ENCODE measurements around the gene C10orf88.

The C10orf88 gene

DNA sequence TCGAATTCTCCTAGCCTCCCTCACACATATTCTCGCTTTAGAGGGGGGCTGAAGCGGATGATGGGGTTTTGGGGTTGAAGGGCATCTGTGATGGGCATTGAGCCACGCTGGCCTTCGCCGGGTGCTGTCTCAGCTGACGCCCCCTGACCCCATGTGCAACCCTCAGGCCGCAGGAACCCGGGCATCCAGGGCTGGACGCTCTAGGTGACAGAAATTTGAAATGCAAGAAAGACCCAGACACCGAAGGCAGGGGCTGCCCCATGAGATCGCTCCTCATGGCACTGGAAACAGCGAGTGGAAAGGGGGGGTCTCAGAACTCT, 664 bp upstream of the C10orf88 start:
- no peaks in the 10 kb centered on the region for H3K36me3 ChIP-seq (replicated peaks; ENCODE audit: low read depth, low read length)
- H3K9me3 ChIP-seq (ENCODE audit: insufficient read depth, low read length) = no peaks in the 10 kb centered on the region
- H3K4me1 ChIP-seq (ENCODE audit: low read length) = peaks cover 5% of the 10 kb centered on the region
- peaks cover 4% of the 10 kb centered on the region for H3K79me2 ChIP-seq (ENCODE audit: low read length)
- peak overlapping the region; percentile 90 for H3K4me3 ChIP-seq (ENCODE audit: low read length)
- peak overlapping the region; percentile 60 for H2AFZ ChIP-seq (ENCODE audit: low read depth, low read length)
- H3K9ac ChIP-seq (ENCODE audit: low read length) = no peak overlapping the region
- H3K4me2 ChIP-seq (ENCODE audit: low read length) = peak overlapping the region; percentile 60
- TF ChIP-seq, protein P1, sequence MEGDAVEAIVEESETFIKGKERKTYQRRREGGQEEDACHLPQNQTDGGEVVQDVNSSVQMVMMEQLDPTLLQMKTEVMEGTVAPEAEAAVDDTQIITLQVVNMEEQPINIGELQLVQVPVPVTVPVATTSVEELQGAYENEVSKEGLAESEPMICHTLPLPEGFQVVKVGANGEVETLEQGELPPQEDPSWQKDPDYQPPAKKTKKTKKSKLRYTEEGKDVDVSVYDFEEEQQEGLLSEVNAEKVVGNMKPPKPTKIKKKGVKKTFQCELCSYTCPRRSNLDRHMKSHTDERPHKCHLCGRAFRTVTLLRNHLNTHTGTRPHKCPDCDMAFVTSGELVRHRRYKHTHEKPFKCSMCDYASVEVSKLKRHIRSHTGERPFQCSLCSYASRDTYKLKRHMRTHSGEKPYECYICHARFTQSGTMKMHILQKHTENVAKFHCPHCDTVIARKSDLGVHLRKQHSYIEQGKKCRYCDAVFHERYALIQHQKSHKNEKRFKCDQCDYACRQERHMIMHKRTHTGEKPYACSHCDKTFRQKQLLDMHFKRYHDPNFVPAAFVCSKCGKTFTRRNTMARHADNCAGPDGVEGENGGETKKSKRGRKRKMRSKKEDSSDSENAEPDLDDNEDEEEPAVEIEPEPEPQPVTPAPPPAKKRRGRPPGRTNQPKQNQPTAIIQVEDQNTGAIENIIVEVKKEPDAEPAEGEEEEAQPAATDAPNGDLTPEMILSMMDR (IDR thresholded peaks at IDR 0.05; ENCODE audit: low read depth, low read length) = no peak
- TF ChIP-seq EZH2phosphoT487 (IDR thresholded peaks at IDR 0.05; ENCODE audit: low read depth) = no peak
- no peaks in the 10 kb centered on the region for H4K20me1 ChIP-seq (ENCODE audit: insufficient read depth, low read length)
- H3K27ac ChIP-seq (ENCODE audit: low read length) = no peak overlapping the region
- no peaks in the 10 kb centered on the region for H3K27me3 ChIP-seq (ENCODE audit: low read depth, low read length)

DNA sequence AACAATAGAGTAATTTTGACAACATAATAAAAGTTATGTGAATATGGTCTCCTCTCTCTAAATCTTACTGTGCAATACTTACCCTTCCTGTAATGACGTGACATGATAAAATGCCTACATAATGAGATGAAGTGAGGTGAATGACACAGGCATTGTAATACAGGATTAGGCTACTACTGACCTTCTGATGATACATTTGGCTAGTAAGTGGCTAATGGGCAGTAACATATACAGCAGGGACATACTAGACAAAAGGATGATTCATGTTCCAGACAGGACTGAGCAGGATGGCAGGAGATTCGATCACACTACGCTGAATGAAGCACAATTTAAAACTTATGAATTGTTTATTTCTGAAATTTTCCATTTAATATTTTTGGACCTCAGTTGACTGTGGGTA, 4.7 kb downstream of the C10orf88 start:
- peaks cover under 1% of the 10 kb centered on the region; the same call in 1 of the 2 replicates for H3K4me1 ChIP-seq (ENCODE audit: low read length)
- no peaks in the 10 kb centered on the region for H3K27me3 ChIP-seq (ENCODE audit: low read depth, low read length)
- H3K4me3 ChIP-seq (ENCODE audit: low read length) = no peak overlapping the region
- H3K36me3 ChIP-seq (replicated peaks; ENCODE audit: low read depth, low read length) = peaks cover 3% of the 10 kb centered on the region
- no peak for TF ChIP-seq EZH2phosphoT487 (IDR thresholded peaks at IDR 0.05; ENCODE audit: low read depth)
- TF ChIP-seq, protein P1 (IDR thresholded peaks at IDR 0.05; ENCODE audit: low read depth, low read length) = no peak
- H3K27ac ChIP-seq (ENCODE audit: low read length) = no peak overlapping the region
- no peak overlapping the region for H3K9ac ChIP-seq (ENCODE audit: low read length)
- H3K79me2 ChIP-seq (ENCODE audit: low read length) = peaks cover 4% of the 10 kb centered on the region
- H3K9me3 ChIP-seq (ENCODE audit: insufficient read depth, low read length) = no peaks in the 10 kb centered on the region
- no peak overlapping the region for H3K4me2 ChIP-seq (ENCODE audit: low read length)
- H2AFZ ChIP-seq (ENCODE audit: low read depth, low read length) = no peak overlapping the region
- no peaks in the 10 kb centered on the region for H4K20me1 ChIP-seq (ENCODE audit: insufficient read depth, low read length)

DNA sequence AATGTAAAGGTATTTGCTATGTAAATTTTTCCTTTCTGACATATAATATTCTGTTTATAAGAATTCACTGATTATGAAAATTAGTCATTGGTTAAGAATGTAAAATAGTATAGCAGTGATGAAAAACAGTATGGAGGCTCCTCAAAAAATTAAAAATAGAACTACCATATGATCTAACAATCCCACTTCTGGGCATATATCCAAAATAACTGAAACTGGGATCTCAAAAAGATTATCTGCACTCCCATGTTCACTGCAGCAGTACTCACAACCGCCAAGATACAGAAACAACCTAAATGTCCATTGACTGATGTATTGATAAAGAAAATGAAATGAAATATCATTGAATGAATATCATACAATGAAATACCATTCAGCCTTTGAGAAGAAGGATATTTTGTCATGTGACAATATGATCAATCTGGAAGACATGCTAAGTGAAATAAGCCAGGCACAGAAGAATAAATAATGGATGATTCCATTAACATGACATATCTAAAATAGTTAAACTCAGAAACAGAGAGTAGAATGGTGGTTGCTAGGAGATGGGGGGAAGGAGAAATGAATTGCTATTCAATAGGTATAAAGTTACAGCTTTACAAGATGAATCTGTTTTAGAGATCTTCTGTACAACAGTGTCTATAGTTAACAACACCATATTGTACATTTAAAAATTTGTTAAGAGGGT, 14.0 kb downstream of the C10orf88 start:
- Histone ChIP-seq H3K4me2 (ENCODE audit: low read length) (no peak overlapping the region), H4K20me1 (ENCODE audit: insufficient read depth, low read length) (no peaks in the 10 kb centered on the region), H3K36me3 (replicated peaks; ENCODE audit: low read depth, low read length) (peaks cover 19% of the 10 kb centered on the region), H3K79me2 (ENCODE audit: low read length) (no peaks in the 10 kb centered on the region), H3K27ac (ENCODE audit: low read length) (no peak overlapping the region), H3K27me3 (ENCODE audit: low read depth, low read length) (no peaks in the 10 kb centered on the region), H3K9ac (ENCODE audit: low read length) (no peak overlapping the region), H3K9me3 (ENCODE audit: insufficient read depth, low read length) (no peaks in the 10 kb centered on the region), H2AFZ (ENCODE audit: low read depth, low read length) (no peak overlapping the region), H3K4me1 (ENCODE audit: low read length) (no peaks in the 10 kb centered on the region), H3K4me3 (ENCODE audit: low read length) (no peak overlapping the region)
- TF ChIP-seq EZH2phosphoT487 (IDR thresholded peaks at IDR 0.05; ENCODE audit: low read depth) = no peak
- TF ChIP-seq, protein P1 (IDR thresholded peaks at IDR 0.05; ENCODE audit: low read depth, low read length) = no peak

DNA sequence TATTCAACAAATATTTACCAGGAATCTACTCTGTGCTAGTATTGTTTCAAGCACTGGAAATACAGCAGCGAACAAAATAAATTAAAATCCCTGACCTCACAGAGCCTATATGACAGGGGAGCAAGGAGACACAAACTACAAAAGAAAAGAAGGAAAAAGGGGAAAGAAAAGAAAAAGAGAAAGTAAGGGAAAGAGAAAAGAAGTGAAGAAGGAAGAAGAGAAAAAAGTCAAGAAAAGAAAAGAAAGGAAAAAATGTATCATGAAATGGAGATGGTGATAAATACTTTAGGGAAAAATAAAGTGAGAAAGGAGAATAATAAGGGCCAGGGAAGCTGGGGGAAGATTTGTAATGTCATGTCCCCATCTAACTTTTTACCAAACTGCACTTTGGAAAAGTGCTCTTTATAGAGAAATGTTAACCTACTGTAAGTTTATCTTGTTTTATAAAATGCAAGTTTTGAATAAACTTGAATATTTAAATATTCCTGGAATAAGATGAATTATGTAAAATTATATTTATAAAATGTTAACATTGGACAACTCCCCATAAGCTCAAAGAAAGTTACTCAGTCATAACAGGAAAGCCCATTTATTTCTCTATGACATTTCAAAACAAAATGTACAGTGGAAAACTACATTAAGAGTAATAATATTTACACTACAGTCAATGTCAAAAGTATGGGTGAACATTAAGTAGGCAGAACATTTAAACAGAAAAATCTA, 14.7 kb downstream of the C10orf88 start:
- no peaks in the 10 kb centered on the region for H3K4me1 ChIP-seq (ENCODE audit: low read length)
- no peaks in the 10 kb centered on the region for H3K27me3 ChIP-seq (ENCODE audit: low read depth, low read length)
- H3K36me3 ChIP-seq (replicated peaks; ENCODE audit: low read depth, low read length) = peaks cover 19% of the 10 kb centered on the region
- no peak overlapping the region for H3K4me3 ChIP-seq (ENCODE audit: low read length)
- H3K9me3 ChIP-seq (ENCODE audit: insufficient read depth, low read length) = no peaks in the 10 kb centered on the region
- TF ChIP-seq, protein P1 (IDR thresholded peaks at IDR 0.05; ENCODE audit: low read depth, low read length) = no peak
- TF ChIP-seq EZH2phosphoT487 (IDR thresholded peaks at IDR 0.05; ENCODE audit: low read depth) = no peak
- no peak overlapping the region for H3K4me2 ChIP-seq (ENCODE audit: low read length)
- no peaks in the 10 kb centered on the region for H3K79me2 ChIP-seq (ENCODE audit: low read length)
- H3K9ac ChIP-seq (ENCODE audit: low read length) = no peak overlapping the region
- H4K20me1 ChIP-seq (ENCODE audit: insufficient read depth, low read length) = no peaks in the 10 kb centered on the region
- H2AFZ ChIP-seq (ENCODE audit: low read depth, low read length) = no peak overlapping the region
- no peak overlapping the region for H3K27ac ChIP-seq (ENCODE audit: low read length)

Measured in OCI-LY3 (cell line).